ENCODE results near the gene ATP5PD. TPM values are rescaled to one million over a fixed set of nuclear protein-coding genes. Genes with fewer than 3 reads are reported as not detected.
A peak's percentile ranks its signal among the peaks of the same experiment; 100 is the strongest.

The ATP5PD gene
- total RNA-seq, 1 donor from 2014 or later: 133 TPM

GRCh38 chr17:75086496-75087181 lies 39.9 kb upstream of the ATP5PD start:
- no peak for TF ChIP-seq CTCF (IDR thresholded peaks at IDR 0.05)
- no peak overlapping the region for H3K27ac ChIP-seq

DNA sequence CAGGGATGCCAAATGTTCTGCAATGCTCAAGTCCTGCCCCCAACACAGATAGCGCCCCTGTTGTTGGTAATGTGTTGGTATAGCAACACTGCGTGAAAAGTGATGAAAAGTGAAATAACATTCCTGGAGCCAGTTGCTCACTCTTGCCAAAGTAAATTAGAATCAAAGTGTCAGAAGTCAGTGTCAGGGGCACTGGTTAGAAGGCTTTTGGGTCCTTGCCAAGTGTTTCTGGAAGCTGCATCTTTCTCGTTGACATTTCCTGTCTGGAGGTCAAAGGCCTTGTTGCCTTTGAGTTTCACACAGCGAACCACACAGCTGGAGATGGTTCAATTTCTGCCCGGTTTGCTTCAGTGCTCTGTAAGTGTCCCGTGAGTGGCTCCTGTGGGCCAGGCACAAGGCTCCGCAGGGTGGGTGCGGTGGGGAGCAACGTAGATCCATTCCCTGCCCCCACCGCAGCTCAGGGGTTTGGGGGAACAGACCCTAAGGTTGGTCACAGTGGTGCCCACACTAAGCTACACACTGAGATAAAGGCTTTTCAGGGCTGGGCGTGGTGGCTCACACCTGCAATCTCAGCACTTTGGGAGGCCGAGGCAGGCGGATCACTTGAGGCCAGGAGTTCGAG lies 37.4 kb upstream of the ATP5PD start:
- intact Hi-C loops (cut with DNase I): no loop called here
- peaks cover 3 to 5% of the 10 kb centered on the region in 2 donors for H3K4me1 ChIP-seq
- H3K27me3 ChIP-seq: no peaks in the 10 kb centered on the region
- no peak overlapping the region for H3K4me3 ChIP-seq
- H3K27ac ChIP-seq: no peak overlapping the region
- no peaks in the 10 kb centered on the region for H3K9me3 ChIP-seq
- no peaks in the 10 kb centered on the region for H3K36me3 ChIP-seq
- no peak for DNase-seq (ENCODE audit: low spot score in 2 of 2)
- TF ChIP-seq CTCF (IDR thresholded peaks at IDR 0.05): no peak

More at GRCh38 chr17:75086496-75087181, 39.9 kb upstream of the ATP5PD start:
- no peaks in the 10 kb centered on the region for H3K27me3 ChIP-seq
- peaks cover 0 to 3% of the 10 kb centered on the region in 2 donors for H3K4me1 ChIP-seq
- H3K36me3 ChIP-seq: no peaks in the 10 kb centered on the region
- H3K4me3 ChIP-seq: no peak overlapping the region
- no peaks in the 10 kb centered on the region for H3K9me3 ChIP-seq
- DNase-seq (ENCODE audit: low spot score in 2 of 2): no peak
- intact Hi-C loops (cut with DNase I): no loop called here

GRCh38 chr17:75082683-75083082 lies 35.9 kb upstream of the ATP5PD start:
- H3K9me3 ChIP-seq: no peaks in the 10 kb centered on the region
- no peak for TF ChIP-seq CTCF (IDR thresholded peaks at IDR 0.05)
- intact Hi-C loops (cut with DNase I): no loop called here

DNA sequence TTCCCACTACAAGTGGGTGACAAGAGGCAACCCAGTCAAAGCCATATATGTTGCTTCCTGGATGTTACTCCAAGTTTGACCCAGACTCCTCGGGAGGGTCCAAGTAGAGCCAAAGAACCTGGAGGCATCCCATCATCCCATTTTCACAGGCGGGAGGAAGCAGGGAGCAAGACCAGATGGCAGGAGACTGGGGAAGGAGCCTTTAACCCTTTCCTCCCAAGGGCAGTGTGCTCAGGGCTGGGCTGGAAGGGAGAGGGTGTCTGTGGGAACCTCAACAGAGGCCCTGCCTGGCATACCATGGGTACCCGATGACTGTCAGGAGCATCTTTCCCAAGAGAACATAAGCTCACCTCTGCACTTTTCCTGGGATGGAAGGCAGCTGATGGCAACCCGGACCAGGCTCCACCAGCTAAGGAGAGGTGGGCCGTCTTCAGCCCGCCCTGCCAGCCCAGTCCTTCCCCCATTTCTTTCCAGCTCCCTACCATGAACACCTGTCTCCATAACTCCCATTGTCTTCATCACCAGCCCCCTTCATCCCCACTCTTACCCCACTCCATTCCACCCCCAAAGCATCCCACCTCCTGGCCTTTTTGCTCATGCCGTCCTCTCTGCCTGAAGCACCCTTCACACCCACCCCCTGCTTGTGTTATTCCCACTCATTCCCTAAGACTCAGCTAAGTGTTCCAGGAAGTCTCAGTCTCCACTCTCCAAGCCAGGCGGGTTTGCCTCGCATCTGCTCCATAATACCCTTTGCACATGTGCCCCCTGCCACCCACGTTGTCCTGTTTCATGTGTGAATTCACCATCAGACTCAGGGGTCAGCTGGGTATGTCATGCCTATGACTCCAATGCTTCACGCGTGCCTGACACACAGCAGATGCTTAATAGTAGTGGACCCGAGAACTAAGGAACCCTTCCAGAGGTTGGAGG lies 35.1 kb upstream of the ATP5PD start:
- Histone ChIP-seq H3K36me3 (no peaks in the 10 kb centered on the region), H3K27ac (no peak overlapping the region), H3K4me3 (no peak overlapping the region), H3K4me1 (peaks cover 9 to 22% of the 10 kb centered on the region in 2 donors), H3K27me3 (no peaks in the 10 kb centered on the region), H3K9me3 (no peaks in the 10 kb centered on the region)
- intact Hi-C loops (cut with DNase I): no loop called here
- TF ChIP-seq CTCF (IDR thresholded peaks at IDR 0.05): no peak
- DNase-seq (ENCODE audit: low spot score in 2 of 2): no peak

More at GRCh38 chr17:75082683-75083082, 35.9 kb upstream of the ATP5PD start:
- no peak for DNase-seq (ENCODE audit: low spot score in 2 of 2)
- H3K4me1 ChIP-seq: peaks cover 7 to 19% of the 10 kb centered on the region in 2 donors
- H3K27me3 ChIP-seq: no peaks in the 10 kb centered on the region
- H3K4me3 ChIP-seq: no peak overlapping the region
- H3K36me3 ChIP-seq: no peaks in the 10 kb centered on the region
- H3K27ac ChIP-seq: no peak overlapping the region

- intact Hi-C loops (cut with DNase I): no loop called here
- DNase-seq (ENCODE audit: low spot score in 2 of 2): no peak
- Histone ChIP-seq H3K27me3 (no peaks in the 10 kb centered on the region), H3K4me3 (no peak overlapping the region), H3K4me1 (peaks cover 9 to 22% of the 10 kb centered on the region in 2 donors), H3K27ac (peak overlapping the region; percentile 88 to 89), H3K36me3 (no peaks in the 10 kb centered on the region), H3K9me3 (no peaks in the 10 kb centered on the region)
- no peak for TF ChIP-seq CTCF (IDR thresholded peaks at IDR 0.05)
Observed at GRCh38 chr17:75079023-75079373, 32.2 kb upstream of the ATP5PD start.
